ENCODE data around the gene ACKR2. TPM values are rescaled to one million over a fixed set of nuclear protein-coding genes. Genes with fewer than 3 reads are reported as not detected.

The ACKR2 gene
- total and polyA plus RNA-seq, 2 experiments from 2014 or later, result 0.35 TPM; not detected in 1

DNA sequence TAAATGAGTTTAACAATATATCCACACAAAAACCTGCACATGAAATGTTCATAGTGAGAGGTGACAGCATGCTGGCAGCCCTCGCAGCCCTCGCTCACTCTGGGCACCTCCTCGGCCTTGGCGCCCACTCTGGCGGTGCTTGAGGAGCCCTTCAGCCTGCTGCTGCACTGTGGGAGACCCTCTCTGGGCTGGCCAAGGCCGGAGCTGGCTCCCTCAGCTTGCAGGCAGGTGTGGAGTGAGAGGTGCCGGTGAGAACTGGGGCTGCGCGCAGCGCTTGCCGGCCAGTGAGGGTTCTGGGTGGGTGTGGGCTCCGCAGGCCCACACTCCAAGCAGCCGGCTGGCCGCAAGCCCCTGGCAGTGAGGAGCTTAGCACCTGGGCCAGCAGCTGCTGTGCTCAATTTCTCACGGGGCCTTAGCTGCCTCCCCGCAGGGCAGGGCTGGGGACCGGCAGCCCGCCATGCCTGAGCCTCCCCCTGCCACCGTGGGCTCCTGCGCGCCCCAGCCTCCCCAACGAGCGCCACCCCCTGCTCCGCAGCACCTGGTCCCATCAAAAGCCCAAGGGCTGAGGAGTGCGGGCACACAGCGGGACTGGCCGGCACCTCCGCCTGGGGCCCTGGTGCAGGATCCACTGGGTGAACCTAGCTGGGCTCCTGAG lies 39.6 kb upstream of the ACKR2 start (continued):
- TF ChIP-seq ZNF462 (CRISPR knock-in tag; IDR thresholded peaks at IDR 0.05) (no peak), EZH2phosphoT487 (IDR thresholded peaks at IDR 0.05; ENCODE audit: unreplicated experiment) (no peak), REST (IDR thresholded peaks at IDR 0.05; ENCODE audit: unreplicated experiment) (no peak), NANOG (IDR thresholded peaks at IDR 0.05; ENCODE audit: borderline replicate concordance) (no peak), ETS1 (IDR thresholded peaks at IDR 0.05) (no peak), CTCF (conservative IDR thresholded peaks at IDR 0.05; ENCODE audit: low read depth in 2 of 2) (no peak)

All from GM23338 (cell line).